ENCODE results near the gene KLHL13.

GRCh38 chrX:118074196-118074595, 42.4 kb downstream of the KLHL13 start:
- no peak for TF ChIP-seq CTCF (IDR thresholded peaks at IDR 0.05)
- no peak for TF ChIP-seq POLR2A (IDR thresholded peaks at IDR 0.05)
